GM19468 (cell line): ENCODE measurements around the gene KIF26B.

Source experiments
- ATAC-seq: cut with Tn5 transposase; IDR thresholded peaks from one replicate; pipeline ENCODE4 v1.9.1; 2021; ENCODE audit warnings: mild to moderate bottlenecking, moderate library complexity, moderate number of reproducible peaks; ENCODE audit not compliant: unreplicated experiment; ENCODE audit errors: extremely low read depth

The KIF26B gene

GRCh38 chr1:245168906-245169305 is 14.1 kb downstream of the KIF26B start:
- no peak for ATAC-seq

- no peak for ATAC-seq
Measured at GRCh38 chr1:245169376-245169775, 14.6 kb downstream of the KIF26B start.

- ATAC-seq, result no peak
Measured at GRCh38 chr1:245172026-245172425, 17.2 kb downstream of the KIF26B start.

- no peak for ATAC-seq
Measured at GRCh38 chr1:245172829-245173228, 18.0 kb downstream of the KIF26B start.

GRCh38 chr1:245173446-245174211 is 18.8 kb downstream of the KIF26B start:
- ATAC-seq, result no peak

GRCh38 chr1:245177071-245177900 is 22.5 kb downstream of the KIF26B start:
- ATAC-seq, result no peak

- no peak for ATAC-seq
Measured at GRCh38 chr1:245179706-245180105, 24.9 kb downstream of the KIF26B start.

GRCh38 chr1:245180496-245181157 is 25.8 kb downstream of the KIF26B start:
- ATAC-seq, result no peak

- no peak for ATAC-seq
Measured at GRCh38 chr1:245181158-245181517, 26.4 kb downstream of the KIF26B start.

GRCh38 chr1:245182028-245182427 is 27.2 kb downstream of the KIF26B start:
- no peak for ATAC-seq

- ATAC-seq, result no peak
Measured at GRCh38 chr1:245183429-245183828, 28.6 kb downstream of the KIF26B start.

- no peak for ATAC-seq
Measured at GRCh38 chr1:245184779-245185178, 30.0 kb downstream of the KIF26B start.

- no peak for ATAC-seq
Measured at GRCh38 chr1:245188403-245188802, 33.6 kb downstream of the KIF26B start.

- no peak for ATAC-seq
Measured at GRCh38 chr1:245195398-245195797, 40.6 kb downstream of the KIF26B start.

- no peak for ATAC-seq
Measured at GRCh38 chr1:245197121-245197520, 42.3 kb downstream of the KIF26B start.

GRCh38 chr1:245197911-245198379 is 43.2 kb downstream of the KIF26B start:
- no peak for ATAC-seq

- ATAC-seq, result no peak
Measured at GRCh38 chr1:245198748-245199516, 44.1 kb downstream of the KIF26B start.

- no peak for ATAC-seq
Measured at GRCh38 chr1:245200146-245200545, 45.4 kb downstream of the KIF26B start.

- ATAC-seq, result no peak
Measured at GRCh38 chr1:245201201-245201600, 46.4 kb downstream of the KIF26B start.

GRCh38 chr1:245201827-245202226 is 47.0 kb downstream of the KIF26B start:
- no peak for ATAC-seq
